Suprapubic skin (tissue), 4 donors: ENCODE results near the gene CCDC59. TPM values are rescaled to one million over a fixed set of nuclear protein-coding genes. Genes with fewer than 3 reads are reported as not detected.
A peak's percentile ranks its signal among the peaks of the same experiment; 100 is the strongest.

ENCODE experiments used
- DNase-seq, 2 donors: peaks; one replicate each; pipeline ENCODE4 v3.0.0-alpha.2; 2019; ENCODE audit warnings: low spot score in 2 of 2
- H3K27ac ChIP-seq: fragments of 200-600 bp; sonication (generic); one replicate; pipeline ENCODE4 v1.5.1; 2019
- H3K27me3 ChIP-seq: fragments of 200-600 bp; sonication (generic); one replicate; pipeline ENCODE4 v1.5.1; 2019
- H3K36me3 ChIP-seq: fragments of 200-600 bp; sonication (generic); one replicate; pipeline ENCODE4 v1.5.1; 2019
- H3K4me1 ChIP-seq: fragments of 200-600 bp; sonication (generic); one replicate; pipeline ENCODE4 v1.5.1; 2019
- H3K4me3 ChIP-seq: fragments of 200-600 bp; sonication (generic); one replicate; pipeline ENCODE4 v1.5.1; 2019; ENCODE audit warnings: mild to moderate bottlenecking
- H3K9me3 ChIP-seq: fragments of 200-600 bp; sonication (generic); one replicate; pipeline ENCODE4 v1.5.1; 2019
- CTCF ChIP-seq, 2 donors: fragments of 200-600 bp in 1 of 2; fragments of 450-650 bp in 1 of 2; sonication (generic) in 1 of 2; IDR thresholded peaks; one replicate each; pipeline ENCODE4 v1.5.1; 2016 to 2019; ENCODE audit warnings: antibody characterized with exemption in 2 of 2, mild to moderate bottlenecking in 1 of 2, moderate library complexity in 1 of 2
- EP300 ChIP-seq: sonication (generic); formaldehyde crosslinking; IDR thresholded peaks from one replicate; pipeline ENCODE4 v1.6.1; 2017; ENCODE audit warnings: antibody characterized with exemption
- POLR2A ChIP-seq, 2 donors: fragments of 450-650 bp; IDR thresholded peaks; one replicate each; pipeline ENCODE4 v1.6.1; 2017; ENCODE audit warnings: antibody characterized with exemption in 2 of 2, mild to moderate bottlenecking in 2 of 2, moderate library complexity in 2 of 2
- POLR2AphosphoS5 ChIP-seq, 3 donors: sonication (generic); formaldehyde crosslinking; IDR thresholded peaks; one replicate each; pipeline ENCODE4 v1.6.1; 2017; ENCODE audit warnings: antibody characterized with exemption in 3 of 3
- WGBS: methylation state at CpG from one replicate; pipeline ENCODE4 v1.1.5; 2018; 5-methylcytosine and 5-hydroxymethylcytosine counted together
- total RNA-seq, 4 donors: library from RNA; depleted of rRNA; stranded (reverse); fragments of >200 nt; gene quantifications; one replicate each; pipeline ENCODE4 v1.1.0, GENCODE V29; 2016

Gene CCDC59
- total RNA-seq, 4 donors from 2014 or later: 46.9 to 99.6 (median 84.3) TPM

DNA sequence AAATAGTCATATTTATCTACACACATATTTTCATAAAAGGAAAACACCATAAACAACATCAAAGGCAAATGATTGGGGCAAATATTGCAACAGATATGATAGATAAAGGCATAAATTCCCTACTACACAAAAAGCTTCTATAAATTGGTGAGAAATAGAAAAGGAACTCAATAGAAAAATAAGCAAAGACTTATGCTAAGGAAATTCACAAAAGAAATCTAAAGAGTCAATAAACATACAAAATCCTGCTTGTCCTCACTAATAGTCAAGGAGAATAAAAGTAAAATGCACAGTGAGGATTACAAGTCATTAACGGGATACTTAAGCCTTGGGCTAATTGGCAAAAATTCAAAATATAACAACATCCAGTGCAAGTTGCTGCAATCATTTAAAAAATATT, 30.3 kb downstream of the CCDC59 start:
- Histone ChIP-seq H3K36me3 (no peaks in the 10 kb centered on the region), H3K4me3 (no peak overlapping the region), H3K9me3 (no peaks in the 10 kb centered on the region), H3K4me1 (no peaks in the 10 kb centered on the region), H3K27ac (no peak overlapping the region), H3K27me3 (no peaks in the 10 kb centered on the region)
- TF ChIP-seq POLR2A (IDR thresholded peaks at IDR 0.05) (no peak), CTCF (IDR thresholded peaks at IDR 0.05) (no peak), EP300 (no peak), POLR2AphosphoS5 (IDR thresholded peaks at IDR 0.05) (no peak)
- 13% methylated on average over 1 of the region's 1 CpG for WGBS
- no peak for DNase-seq

GRCh38 chr12:82326905-82327503, 31.2 kb downstream of the CCDC59 start:
- no peaks in the 10 kb centered on the region for H3K36me3 ChIP-seq
- TF ChIP-seq EP300 (no peak), CTCF (IDR thresholded peaks at IDR 0.05) (peak in 1 of 2 donors; percentile 39)
- DNase-seq: no peak
- no peaks in the 10 kb centered on the region for H3K27me3 ChIP-seq
- H3K9me3 ChIP-seq: no peaks in the 10 kb centered on the region
- no peak overlapping the region for H3K27ac ChIP-seq
- no peaks in the 10 kb centered on the region for H3K4me1 ChIP-seq
- 13% methylated on average over 1 of the region's 1 CpG for WGBS
- H3K4me3 ChIP-seq: no peak overlapping the region

- Histone ChIP-seq H3K4me3 (no peak overlapping the region), H3K36me3 (no peaks in the 10 kb centered on the region), H3K9me3 (no peaks in the 10 kb centered on the region), H3K27me3 (no peaks in the 10 kb centered on the region), H3K4me1 (no peaks in the 10 kb centered on the region), H3K27ac (no peak overlapping the region)
- WGBS: 55% methylated on average over 4 of the region's 4 CpGs
- TF ChIP-seq POLR2AphosphoS5 (IDR thresholded peaks at IDR 0.05): no peak
- TF ChIP-seq CTCF (IDR thresholded peaks at IDR 0.05): no peak
- no peak for TF ChIP-seq EP300
- TF ChIP-seq POLR2A (IDR thresholded peaks at IDR 0.05): no peak
- no peak for DNase-seq
Measured at GRCh38 chr12:82325540-82326336, 32.4 kb downstream of the CCDC59 start.

GRCh38 chr12:82319276-82319675, 38.9 kb downstream of the CCDC59 start:
- Histone ChIP-seq H3K9me3 (no peaks in the 10 kb centered on the region), H3K4me1 (no peaks in the 10 kb centered on the region), H3K27me3 (no peaks in the 10 kb centered on the region), H3K4me3 (no peak overlapping the region), H3K27ac (no peak overlapping the region), H3K36me3 (no peaks in the 10 kb centered on the region)
- WGBS: 63% methylated on average over 1 of the region's 1 CpG
- no peak for TF ChIP-seq CTCF (IDR thresholded peaks at IDR 0.05)
- TF ChIP-seq POLR2AphosphoS5 (IDR thresholded peaks at IDR 0.05): no peak
- TF ChIP-seq POLR2A (IDR thresholded peaks at IDR 0.05): no peak
- no peak for TF ChIP-seq EP300
- no peak for DNase-seq

GRCh38 chr12:82314406-82314892, 43.7 kb downstream of the CCDC59 start:
- 31% methylated on average over 8 of the region's 8 CpGs for WGBS
- H3K4me3 ChIP-seq: no peak overlapping the region
- H3K27ac ChIP-seq: no peak overlapping the region
- no peaks in the 10 kb centered on the region for H3K36me3 ChIP-seq
- H3K9me3 ChIP-seq: no peaks in the 10 kb centered on the region
- H3K27me3 ChIP-seq: no peaks in the 10 kb centered on the region
- no peaks in the 10 kb centered on the region for H3K4me1 ChIP-seq
- TF ChIP-seq EP300 (no peak), CTCF (IDR thresholded peaks at IDR 0.05) (no peak), POLR2A (IDR thresholded peaks at IDR 0.05) (no peak), POLR2AphosphoS5 (IDR thresholded peaks at IDR 0.05) (no peak)
- DNase-seq: peak in 1 of 2 donors; percentile 48
